Transverse colon (tissue), 4 donors: ENCODE data around the gene DLK2. TPM values are rescaled to one million over a fixed set of nuclear protein-coding genes. Genes with fewer than 3 reads are reported as not detected.
"Not testable (repeated sequence)": the region's sequence is repeated elsewhere in the genome, so short reads cannot be mapped to it uniquely, and the experiment has no call there.

Experiments used
- DNase-seq: peaks from one replicate; pipeline ENCODE4 v3.0.0-alpha.2; 2019
- H3K27ac ChIP-seq, 4 donors: fragments of 200-600 bp; sonication (generic); 2 replicates each; pipeline ENCODE4 v1.5.1; 2016 to 2018; ENCODE audit warnings: inconsistent platforms in 4 of 4
- H3K27me3 ChIP-seq: fragments of 200-600 bp; sonication (generic); 2 replicates; pipeline ENCODE4 v1.5.1; 2017; ENCODE audit warnings: inconsistent platforms
- H3K36me3 ChIP-seq, 4 donors: fragments of 200-600 bp; sonication (generic); 2 replicates each; pipeline ENCODE4 v1.5.1; 2017 to 2019; ENCODE audit warnings: inconsistent platforms in 4 of 4
- H3K4me1 ChIP-seq, 4 donors: fragments of 200-600 bp; sonication (generic); 2 replicates each; pipeline ENCODE4 v1.5.1; 2017 to 2020; ENCODE audit warnings: inconsistent platforms in 4 of 4
- H3K4me3 ChIP-seq, 4 donors: fragments of 200-600 bp; sonication (generic); 1 replicate in 1 of 4; 2 replicates in 3 of 4; pipeline versions ENCODE4 v1.5.1 to v1.6.1; 2017 to 2019; ENCODE audit warnings: inconsistent platforms in 4 of 4
- H3K9me3 ChIP-seq, 2 donors: fragments of 200-600 bp; sonication (generic); 2 replicates each; pipeline ENCODE4 v1.5.1; 2017 to 2019; ENCODE audit warnings: inconsistent platforms in 2 of 2
- EP300 ChIP-seq: sonication (generic); formaldehyde crosslinking; IDR thresholded peaks from one replicate; pipeline ENCODE4 v1.6.1; 2017; ENCODE audit warnings: antibody characterized with exemption, low read depth
- POLR2A ChIP-seq: fragments of 450-650 bp; IDR thresholded peaks from one replicate; pipeline ENCODE4 v1.6.1; 2016; ENCODE audit warnings: antibody characterized with exemption, mild to moderate bottlenecking, moderate library complexity
- POLR2AphosphoS5 ChIP-seq, 3 donors: sonication (generic); formaldehyde crosslinking; IDR thresholded peaks; one replicate each; pipeline ENCODE4 v1.6.1; 2016; ENCODE audit warnings: antibody characterized with exemption in 3 of 3
- WGBS, 2 donors: methylation state at CpG; one replicate each; pipeline ENCODE4 v1.1.5; 2018; ENCODE audit warnings: low coverage in 1 of 2; 5-methylcytosine and 5-hydroxymethylcytosine counted together
- in situ Hi-C, 4 donors: fragments of 200-750 bp; cut with MboI; loops; one replicate each; pipeline versions ENCODE4 v1.15.0 to v1.15.1; 2017; ENCODE audit warnings: low sequenced_read_pairs in 3 of 4, low pct_ligation_motif_present in 1 of 4, low pct_unique_long_range_greater_than_20kb in 1 of 4
- intact Hi-C: fragments of 100-400 bp; cut with DNase I; formaldehyde crosslinking; loops from one replicate; pipeline ENCODE4 v1.15.1; 2023; ENCODE audit warnings: low total_unique reads
- total RNA-seq, 4 donors: library from RNA; depleted of rRNA; stranded (reverse); fragments of >200 nt; gene quantifications; one replicate each; pipeline ENCODE4 v1.1.0, GENCODE V29; 2016
- TF ChIP-seq, protein P1 (sequence below), 5 experiments: fragments of 200-600 bp in 3 of 5; fragments of 450-650 bp in 2 of 5; sonication (generic) in 3 of 5; IDR thresholded peaks; 1 replicate in 2 of 5; 2 replicates in 3 of 5; pipeline ENCODE4 v1.5.1; 2016 to 2017; ENCODE audit warnings: antibody characterized with exemption in 5 of 5, inconsistent platforms in 3 of 5, mild to moderate bottlenecking in 2 of 5, moderate library complexity in 1 of 5

DLK2 gene
- total RNA-seq, 4 donors from 2014 or later = 0.95 to 1.1 TPM; not detected in 2

DNA sequence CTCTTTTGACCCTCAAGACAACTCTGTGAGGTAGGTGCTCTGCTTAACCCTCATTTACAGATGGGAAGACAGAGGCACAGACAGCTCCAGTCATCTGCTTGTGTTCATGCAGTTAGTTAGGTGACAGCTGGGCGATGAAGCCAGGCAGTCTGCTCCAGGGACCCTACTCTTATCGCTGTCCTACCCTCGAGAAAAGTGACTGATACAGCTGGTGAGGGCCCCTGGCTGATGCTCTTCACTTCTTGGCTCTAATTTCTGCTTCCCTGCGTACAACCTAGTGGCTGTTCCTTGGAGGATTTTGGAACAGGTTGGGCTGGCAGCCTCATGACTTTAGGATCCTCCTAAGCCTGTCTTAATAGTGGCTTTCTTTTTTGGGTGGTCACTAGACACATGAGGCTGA is 12.9 kb upstream of the DLK2 start:
- Histone ChIP-seq H3K27ac (no peak overlapping the region), H3K4me3 (no peak overlapping the region), H3K27me3 (peaks cover 29% of the 10 kb centered on the region), H3K36me3 (no peaks in the 10 kb centered on the region), H3K9me3 (no peaks in the 10 kb centered on the region), H3K4me1 (no peaks in the 10 kb centered on the region)
- in situ Hi-C loops (no loop called here), intact Hi-C loops (no loop called here)
- DNase-seq = no peak
- TF ChIP-seq POLR2AphosphoS5 (IDR thresholded peaks at IDR 0.05) (no peak), POLR2A (no peak), EP300 (no peak)
- TF ChIP-seq, protein P1, sequence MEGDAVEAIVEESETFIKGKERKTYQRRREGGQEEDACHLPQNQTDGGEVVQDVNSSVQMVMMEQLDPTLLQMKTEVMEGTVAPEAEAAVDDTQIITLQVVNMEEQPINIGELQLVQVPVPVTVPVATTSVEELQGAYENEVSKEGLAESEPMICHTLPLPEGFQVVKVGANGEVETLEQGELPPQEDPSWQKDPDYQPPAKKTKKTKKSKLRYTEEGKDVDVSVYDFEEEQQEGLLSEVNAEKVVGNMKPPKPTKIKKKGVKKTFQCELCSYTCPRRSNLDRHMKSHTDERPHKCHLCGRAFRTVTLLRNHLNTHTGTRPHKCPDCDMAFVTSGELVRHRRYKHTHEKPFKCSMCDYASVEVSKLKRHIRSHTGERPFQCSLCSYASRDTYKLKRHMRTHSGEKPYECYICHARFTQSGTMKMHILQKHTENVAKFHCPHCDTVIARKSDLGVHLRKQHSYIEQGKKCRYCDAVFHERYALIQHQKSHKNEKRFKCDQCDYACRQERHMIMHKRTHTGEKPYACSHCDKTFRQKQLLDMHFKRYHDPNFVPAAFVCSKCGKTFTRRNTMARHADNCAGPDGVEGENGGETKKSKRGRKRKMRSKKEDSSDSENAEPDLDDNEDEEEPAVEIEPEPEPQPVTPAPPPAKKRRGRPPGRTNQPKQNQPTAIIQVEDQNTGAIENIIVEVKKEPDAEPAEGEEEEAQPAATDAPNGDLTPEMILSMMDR (IDR thresholded peaks at IDR 0.05) = no peak
- WGBS, 2 donors = 71 to 78% methylated on average over 1 to 4 of the region's 4 CpGs

DNA sequence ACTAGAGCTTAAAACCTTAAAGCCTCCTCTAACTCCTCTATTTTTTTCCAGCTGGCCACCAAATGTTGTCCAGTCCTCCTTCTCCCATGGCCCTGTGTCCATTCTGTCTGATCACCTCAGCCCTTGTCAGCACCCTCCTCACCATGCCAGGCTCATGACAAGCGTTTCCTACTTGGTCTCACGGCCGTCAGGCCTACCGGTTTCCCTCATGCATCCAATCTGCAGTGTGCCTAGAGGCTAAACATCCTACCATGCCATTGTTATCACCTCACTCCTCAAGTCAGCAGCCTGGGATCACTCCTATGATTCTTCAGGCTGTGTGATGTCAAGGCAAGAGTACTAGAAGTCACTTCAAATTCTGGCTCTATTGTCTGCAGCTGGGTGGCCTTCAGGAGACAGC is 12.4 kb upstream of the DLK2 start:
- peaks cover 34% of the 10 kb centered on the region for H3K27me3 ChIP-seq
- H3K9me3 ChIP-seq = no peaks in the 10 kb centered on the region
- in situ Hi-C loops = no loop called here
- intact Hi-C loops = no loop called here
- H3K27ac ChIP-seq = no peak overlapping the region
- no peaks in the 10 kb centered on the region for H3K36me3 ChIP-seq
- 84 to 85% methylated on average over 4 of the region's 4 CpGs for WGBS, 2 donors
- H3K4me1 ChIP-seq = no peaks in the 10 kb centered on the region
- H3K4me3 ChIP-seq = no peak overlapping the region
- TF ChIP-seq EP300 (no peak), POLR2A (no peak), POLR2AphosphoS5 (IDR thresholded peaks at IDR 0.05) (no peak)
- TF ChIP-seq, protein P1 (IDR thresholded peaks at IDR 0.05) = no peak
- DNase-seq = no peak

DNA sequence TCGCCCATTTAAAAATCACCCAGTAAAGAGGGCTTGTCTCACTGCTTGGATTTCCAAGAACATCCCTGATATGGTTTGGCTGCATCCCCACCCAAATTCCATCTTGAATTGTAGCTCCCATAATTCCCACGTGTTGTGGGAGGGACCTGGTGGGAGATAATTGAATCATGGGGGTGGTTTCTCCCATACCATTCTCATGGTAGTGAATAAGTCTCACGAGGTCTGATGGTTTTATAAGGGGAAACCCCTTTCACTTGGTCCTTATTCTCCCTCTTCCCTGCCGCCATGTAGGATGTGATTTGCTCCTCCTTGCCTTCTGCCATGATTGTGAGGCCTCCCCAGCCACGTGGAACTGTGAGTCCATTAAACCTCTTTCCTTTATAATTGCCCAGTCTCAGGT is 11.9 kb upstream of the DLK2 start:
- WGBS, 2 donors = 51 to 60% methylated on average over 4 to 5 of the region's 5 CpGs
- H3K36me3 ChIP-seq, H3K4me1 ChIP-seq, H3K4me3 ChIP-seq, H3K9me3 ChIP-seq, intact Hi-C loops, in situ Hi-C loops, H3K27ac ChIP-seq, DNase-seq: not testable (repeated sequence)
- H3K27me3 ChIP-seq = peaks cover 39% of the 10 kb centered on the region

DNA sequence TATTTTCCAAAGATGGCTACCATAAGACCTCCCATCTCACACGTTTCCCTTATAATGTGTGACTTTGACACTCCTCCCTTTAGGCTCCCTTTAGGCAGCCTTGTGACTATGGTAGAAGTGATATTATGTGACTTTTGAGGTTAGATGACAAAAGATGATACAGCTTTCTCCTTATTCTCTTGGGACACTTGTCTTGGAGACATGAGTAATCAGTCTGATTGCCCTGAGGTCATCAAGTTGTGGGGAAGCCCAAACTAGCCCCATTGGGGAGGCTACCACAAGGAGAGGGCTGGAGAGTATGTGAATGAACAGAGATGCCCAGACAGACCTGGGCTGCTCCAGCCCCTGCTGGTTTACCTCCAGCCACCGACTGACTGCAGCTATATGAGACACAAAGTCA is 10.6 kb upstream of the DLK2 start:
- intact Hi-C loops (no loop called here), in situ Hi-C loops (no loop called here)
- TF ChIP-seq POLR2AphosphoS5 (IDR thresholded peaks at IDR 0.05) (no peak), EP300 (no peak), POLR2A (no peak)
- TF ChIP-seq, protein P1 (IDR thresholded peaks at IDR 0.05) = no peak
- no peaks in the 10 kb centered on the region for H3K4me1 ChIP-seq
- H3K9me3 ChIP-seq = no peaks in the 10 kb centered on the region
- H3K36me3 ChIP-seq = no peaks in the 10 kb centered on the region
- WGBS, 2 donors = 40 to 76% methylated on average over 1 to 2 of the region's 2 CpGs
- H3K27ac ChIP-seq = no peak overlapping the region
- DNase-seq = no peak
- peaks cover 49% of the 10 kb centered on the region for H3K27me3 ChIP-seq
- H3K4me3 ChIP-seq = no peak overlapping the region

DNA sequence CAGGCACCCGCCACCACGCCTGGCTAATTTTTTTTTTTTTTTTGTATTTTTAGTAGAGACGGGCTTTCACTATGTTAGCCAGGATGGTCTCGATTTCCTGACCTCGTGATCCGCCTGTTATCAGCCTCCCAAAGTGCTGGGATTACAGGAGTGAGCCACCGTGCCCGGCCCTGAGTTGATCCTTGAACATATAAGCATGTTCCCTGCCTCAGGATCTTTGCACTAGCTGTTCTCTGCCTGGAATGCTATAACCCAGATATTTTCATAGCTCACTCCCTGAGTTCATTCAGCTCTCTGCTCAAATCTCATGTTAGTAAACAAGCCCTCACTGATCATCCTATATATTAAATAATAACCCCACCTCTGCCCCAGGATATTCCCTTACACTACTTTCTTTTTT is 9.0 kb upstream of the DLK2 start:
- in situ Hi-C loops (no loop called here), intact Hi-C loops (no loop called here)
- H3K36me3 ChIP-seq = no peaks in the 10 kb centered on the region
- H3K4me3 ChIP-seq = no peak overlapping the region
- no peak overlapping the region for H3K27ac ChIP-seq
- TF ChIP-seq EP300 = no peak
- TF ChIP-seq POLR2AphosphoS5 (IDR thresholded peaks at IDR 0.05) = no peak
- no peak for TF ChIP-seq POLR2A
- TF ChIP-seq, protein P1 (IDR thresholded peaks at IDR 0.05) = no peak
- H3K9me3 ChIP-seq = no peaks in the 10 kb centered on the region
- DNase-seq = no peak
- peaks cover 65% of the 10 kb centered on the region for H3K27me3 ChIP-seq
- 79 to 83% methylated on average over 8 of the region's 8 CpGs for WGBS, 2 donors
- no peaks in the 10 kb centered on the region for H3K4me1 ChIP-seq
